WTC11 (cell line): ENCODE data around the gene MARVELD2. TPM values are rescaled to one million over a fixed set of nuclear protein-coding genes. Genes with fewer than 3 reads are reported as not detected.
A peak's percentile ranks its signal among the peaks of the same experiment; 100 is the strongest.
"Not testable (repeated sequence)": the region's sequence is repeated elsewhere in the genome, so short reads cannot be mapped to it uniquely, and the experiment has no call there.

Experiments used
- ATAC-seq: fragments of 200-7000 bp; cut with Tn5 transposase; 2 replicates; pipeline ENCODE4 v1.10.0; 2021; ENCODE audit warnings: mild to moderate bottlenecking, moderate library complexity
- CTCF ChIA-PET: fragments of 300-600 bp; sonication (Branson Sonifier 250); formaldehyde crosslinking; loops from one replicate; lab custom pipeline; 2021; ENCODE audit warnings: antibody characterized with exemption; lab: Charles Lee
- POLR2A ChIA-PET: fragments of 350-600 bp; sonication (Branson Sonifier 250); formaldehyde crosslinking; loops from one replicate; lab custom pipeline; 2021; ENCODE audit warnings: antibody characterized with exemption; lab: Charles Lee
- DNase-seq: peaks from one replicate; pipeline ENCODE4 v3.0.0; 2021; ENCODE audit warnings: low spot score
- H3K27ac Mint-ChIP-seq: 2 replicates; pipeline ENCODE4 v1.8.0; 2021; ENCODE audit warnings: mixed read lengths
- H3K27me3 Mint-ChIP-seq: 2 replicates; pipeline ENCODE4 v1.8.0; 2021; ENCODE audit warnings: low read depth, mild to moderate bottlenecking, moderate library complexity, mixed read lengths
- H3K36me3 Mint-ChIP-seq: 2 replicates; pipeline ENCODE4 v1.8.0; 2021; ENCODE audit warnings: mixed read lengths
- H3K4me1 Mint-ChIP-seq: 2 replicates; pipeline ENCODE4 v1.8.0; 2022; ENCODE audit warnings: mixed read lengths
- H3K4me3 Mint-ChIP-seq: 2 replicates; pipeline ENCODE4 v1.8.0; 2021; ENCODE audit warnings: mild to moderate bottlenecking, moderate library complexity, mixed read lengths
- H3K9me3 Mint-ChIP-seq: 2 replicates; pipeline ENCODE4 v1.8.0; 2021; ENCODE audit warnings: mixed read lengths
- ARID4B ChIP-seq: sonication (generic); formaldehyde crosslinking; IDR thresholded peaks from 2 replicates; pipeline ENCODE4 v1.8.0; 2023; ENCODE audit warnings: missing genetic modification reagents, mild to moderate bottlenecking, borderline replicate concordance
- HMGA2 ChIP-seq: fragments of 250-450 bp; sonication (Bioruptor Pico); IDR thresholded peaks from 2 replicates; pipeline ENCODE4 v1.4.0; 2021; ENCODE audit warnings: mild to moderate bottlenecking, moderate library complexity
- JAZF1 ChIP-seq: fragments of 250-450 bp; sonication (Bioruptor Pico); IDR thresholded peaks from 2 replicates; pipeline ENCODE4 v1.9.0; 2021; ENCODE audit warnings: moderate library complexity, mild to moderate bottlenecking, inconsistent platforms
- ZNF121 ChIP-seq: sonication (generic); formaldehyde crosslinking; IDR thresholded peaks from 2 replicates; pipeline ENCODE4 v1.8.0; 2023; ENCODE audit warnings: missing genetic modification reagents
- total RNA-seq: library from RNA; stranded (reverse); gene quantifications from 3 replicates; pipeline ENCODE4 v1.2.3, GENCODE V29; 2021
- TF ChIP-seq, protein P1 (sequence below): sonication (generic); formaldehyde crosslinking; IDR thresholded peaks from 2 replicates; pipeline ENCODE4 v1.8.1; 2023; ENCODE audit warnings: mild to moderate bottlenecking, missing genetic modification reagents, borderline replicate concordance
- TF ChIP-seq, protein P2 (sequence below): fragments of 250-450 bp; sonication (Bioruptor Pico); IDR thresholded peaks from 2 replicates; pipeline ENCODE4 v1.9.0; 2021; ENCODE audit warnings: mild to moderate bottlenecking
- TF ChIP-seq, protein P3 (sequence below): sonication (generic); formaldehyde crosslinking; IDR thresholded peaks from 2 replicates; pipeline ENCODE4 v1.8.0; 2023; ENCODE audit warnings: missing genetic modification reagents
- TF ChIP-seq, protein P4 (sequence below): sonication (generic); formaldehyde crosslinking; IDR thresholded peaks from 2 replicates; pipeline ENCODE4 v1.8.1; 2022; ENCODE audit warnings: low read depth, missing genetic modification reagents, borderline replicate concordance

The MARVELD2 gene
- total RNA-seq, 1 experiment from 2014 or later = 28.6 TPM

GRCh38 chr5:69454460-69455249 lies 39.7 kb downstream of the MARVELD2 start (continued):
- TF ChIP-seq, protein P1, sequence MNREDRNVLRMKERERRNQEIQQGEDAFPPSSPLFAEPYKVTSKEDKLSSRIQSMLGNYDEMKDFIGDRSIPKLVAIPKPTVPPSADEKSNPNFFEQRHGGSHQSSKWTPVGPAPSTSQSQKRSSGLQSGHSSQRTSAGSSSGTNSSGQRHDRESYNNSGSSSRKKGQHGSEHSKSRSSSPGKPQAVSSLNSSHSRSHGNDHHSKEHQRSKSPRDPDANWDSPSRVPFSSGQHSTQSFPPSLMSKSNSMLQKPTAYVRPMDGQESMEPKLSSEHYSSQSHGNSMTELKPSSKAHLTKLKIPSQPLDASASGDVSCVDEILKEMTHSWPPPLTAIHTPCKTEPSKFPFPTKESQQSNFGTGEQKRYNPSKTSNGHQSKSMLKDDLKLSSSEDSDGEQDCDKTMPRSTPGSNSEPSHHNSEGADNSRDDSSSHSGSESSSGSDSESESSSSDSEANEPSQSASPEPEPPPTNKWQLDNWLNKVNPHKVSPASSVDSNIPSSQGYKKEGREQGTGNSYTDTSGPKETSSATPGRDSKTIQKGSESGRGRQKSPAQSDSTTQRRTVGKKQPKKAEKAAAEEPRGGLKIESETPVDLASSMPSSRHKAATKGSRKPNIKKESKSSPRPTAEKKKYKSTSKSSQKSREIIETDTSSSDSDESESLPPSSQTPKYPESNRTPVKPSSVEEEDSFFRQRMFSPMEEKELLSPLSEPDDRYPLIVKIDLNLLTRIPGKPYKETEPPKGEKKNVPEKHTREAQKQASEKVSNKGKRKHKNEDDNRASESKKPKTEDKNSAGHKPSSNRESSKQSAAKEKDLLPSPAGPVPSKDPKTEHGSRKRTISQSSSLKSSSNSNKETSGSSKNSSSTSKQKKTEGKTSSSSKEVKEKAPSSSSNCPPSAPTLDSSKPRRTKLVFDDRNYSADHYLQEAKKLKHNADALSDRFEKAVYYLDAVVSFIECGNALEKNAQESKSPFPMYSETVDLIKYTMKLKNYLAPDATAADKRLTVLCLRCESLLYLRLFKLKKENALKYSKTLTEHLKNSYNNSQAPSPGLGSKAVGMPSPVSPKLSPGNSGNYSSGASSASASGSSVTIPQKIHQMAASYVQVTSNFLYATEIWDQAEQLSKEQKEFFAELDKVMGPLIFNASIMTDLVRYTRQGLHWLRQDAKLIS (CRISPR knock-in tag) = no peak
- TF ChIP-seq, protein P2, sequence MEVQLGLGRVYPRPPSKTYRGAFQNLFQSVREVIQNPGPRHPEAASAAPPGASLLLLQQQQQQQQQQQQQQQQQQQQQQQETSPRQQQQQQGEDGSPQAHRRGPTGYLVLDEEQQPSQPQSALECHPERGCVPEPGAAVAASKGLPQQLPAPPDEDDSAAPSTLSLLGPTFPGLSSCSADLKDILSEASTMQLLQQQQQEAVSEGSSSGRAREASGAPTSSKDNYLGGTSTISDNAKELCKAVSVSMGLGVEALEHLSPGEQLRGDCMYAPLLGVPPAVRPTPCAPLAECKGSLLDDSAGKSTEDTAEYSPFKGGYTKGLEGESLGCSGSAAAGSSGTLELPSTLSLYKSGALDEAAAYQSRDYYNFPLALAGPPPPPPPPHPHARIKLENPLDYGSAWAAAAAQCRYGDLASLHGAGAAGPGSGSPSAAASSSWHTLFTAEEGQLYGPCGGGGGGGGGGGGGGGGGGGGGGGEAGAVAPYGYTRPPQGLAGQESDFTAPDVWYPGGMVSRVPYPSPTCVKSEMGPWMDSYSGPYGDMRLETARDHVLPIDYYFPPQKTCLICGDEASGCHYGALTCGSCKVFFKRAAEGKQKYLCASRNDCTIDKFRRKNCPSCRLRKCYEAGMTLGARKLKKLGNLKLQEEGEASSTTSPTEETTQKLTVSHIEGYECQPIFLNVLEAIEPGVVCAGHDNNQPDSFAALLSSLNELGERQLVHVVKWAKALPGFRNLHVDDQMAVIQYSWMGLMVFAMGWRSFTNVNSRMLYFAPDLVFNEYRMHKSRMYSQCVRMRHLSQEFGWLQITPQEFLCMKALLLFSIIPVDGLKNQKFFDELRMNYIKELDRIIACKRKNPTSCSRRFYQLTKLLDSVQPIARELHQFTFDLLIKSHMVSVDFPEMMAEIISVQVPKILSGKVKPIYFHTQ (CRISPR knock-in tag) = no peak
- TF ChIP-seq, protein P3, sequence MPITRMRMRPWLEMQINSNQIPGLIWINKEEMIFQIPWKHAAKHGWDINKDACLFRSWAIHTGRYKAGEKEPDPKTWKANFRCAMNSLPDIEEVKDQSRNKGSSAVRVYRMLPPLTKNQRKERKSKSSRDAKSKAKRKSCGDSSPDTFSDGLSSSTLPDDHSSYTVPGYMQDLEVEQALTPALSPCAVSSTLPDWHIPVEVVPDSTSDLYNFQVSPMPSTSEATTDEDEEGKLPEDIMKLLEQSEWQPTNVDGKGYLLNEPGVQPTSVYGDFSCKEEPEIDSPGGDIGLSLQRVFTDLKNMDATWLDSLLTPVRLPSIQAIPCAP = no peak
- no peak for TF ChIP-seq ARID4B (CRISPR knock-in tag)
- TF ChIP-seq, protein P4, sequence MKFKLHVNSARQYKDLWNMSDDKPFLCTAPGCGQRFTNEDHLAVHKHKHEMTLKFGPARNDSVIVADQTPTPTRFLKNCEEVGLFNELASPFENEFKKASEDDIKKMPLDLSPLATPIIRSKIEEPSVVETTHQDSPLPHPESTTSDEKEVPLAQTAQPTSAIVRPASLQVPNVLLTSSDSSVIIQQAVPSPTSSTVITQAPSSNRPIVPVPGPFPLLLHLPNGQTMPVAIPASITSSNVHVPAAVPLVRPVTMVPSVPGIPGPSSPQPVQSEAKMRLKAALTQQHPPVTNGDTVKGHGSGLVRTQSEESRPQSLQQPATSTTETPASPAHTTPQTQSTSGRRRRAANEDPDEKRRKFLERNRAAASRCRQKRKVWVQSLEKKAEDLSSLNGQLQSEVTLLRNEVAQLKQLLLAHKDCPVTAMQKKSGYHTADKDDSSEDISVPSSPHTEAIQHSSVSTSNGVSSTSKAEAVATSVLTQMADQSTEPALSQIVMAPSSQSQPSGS (CRISPR knock-in tag) = no peak
- no peak for TF ChIP-seq JAZF1 (CRISPR knock-in tag)

- ATAC-seq, H3K36me3 Mint-ChIP-seq, H3K27me3 Mint-ChIP-seq, DNase-seq, CTCF ChIA-PET, H3K27ac Mint-ChIP-seq, H3K4me3 Mint-ChIP-seq, POLR2A ChIA-PET, H3K4me1 Mint-ChIP-seq: not testable (repeated sequence)
- H3K9me3 Mint-ChIP-seq = peaks cover 14% of the 10 kb centered on the region
These were observed 40.6 kb downstream of the MARVELD2 start for GRCh38 chr5:69455428-69455988.

DNA sequence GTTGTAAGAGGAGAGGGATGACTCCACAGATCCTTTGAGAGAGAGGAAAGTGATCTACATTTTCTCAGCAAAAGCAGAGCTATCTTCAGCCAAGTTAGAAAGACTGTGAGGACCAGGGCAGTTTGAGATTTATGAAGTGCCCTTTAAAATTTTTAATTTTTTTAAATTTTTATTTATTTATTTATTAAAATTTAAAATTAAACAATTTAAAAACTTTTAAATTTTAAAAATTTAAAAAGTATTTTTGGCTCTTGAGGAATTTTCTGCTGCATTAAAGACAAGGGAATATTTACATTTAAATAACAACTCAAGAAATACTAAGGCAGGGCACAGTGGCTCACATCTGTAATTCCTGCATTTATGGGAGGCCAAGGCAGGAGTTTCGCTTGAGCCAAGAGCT lies 47.3 kb downstream of the MARVELD2 start:
- POLR2A ChIA-PET = no interaction called here
- ATAC-seq = no peak
- no peak for DNase-seq
- TF ChIP-seq HMGA2 (peak; percentile 92), ZNF121 (CRISPR knock-in tag) (no peak)
- Mint-ChIP-seq H3K27ac (peak overlapping the region; percentile 47; the same call in 1 of the 2 replicates), H3K36me3 (no peaks in the 10 kb centered on the region), H3K27me3 (no peaks in the 10 kb centered on the region), H3K9me3 (peaks cover 28% of the 10 kb centered on the region), H3K4me1 (no peaks in the 10 kb centered on the region), H3K4me3 (no peak overlapping the region)
- CTCF ChIA-PET = no interaction called here
